GM23338 (cell line): ENCODE measurements around the gene GPR39. TPM values are rescaled to one million over a fixed set of nuclear protein-coding genes. Genes with fewer than 3 reads are reported as not detected.

ENCODE experiments used
- ATAC-seq: fragments of 200-7000 bp; cut with Tn5 transposase; 3 replicates; pipeline ENCODE4 v1.9.1; 2020
- DNase-seq: peaks from one replicate; pipeline ENCODE4 v3.0.0-alpha.2; 2015; ENCODE audit warnings: low spot score
- H2AFZ ChIP-seq: fragments of 200-600 bp; sonication (generic); 2 replicates; pipeline ENCODE4 v1.8.0; 2016; ENCODE audit warnings: antibody characterized with exemption, mild to moderate bottlenecking, moderate library complexity
- H3F3A ChIP-seq: fragments of 200-600 bp; sonication (generic); replicated peaks from 2 replicates; pipeline ENCODE4 v1.8.0; 2017; ENCODE audit warnings: antibody characterized with exemption, mixed run types, low read depth
- H3K27ac ChIP-seq: fragments of 200-600 bp; sonication (generic); 2 replicates; pipeline ENCODE4 v1.6.1; 2016; ENCODE audit warnings: low read depth
- H3K27me3 ChIP-seq: fragments of 200-600 bp; sonication (generic); 2 replicates; pipeline ENCODE4 v1.8.0; 2016; ENCODE audit warnings: mild to moderate bottlenecking, mixed run types, moderate library complexity; ENCODE audit not compliant: insufficient read depth
- H3K36me3 ChIP-seq: fragments of 200-600 bp; sonication (generic); 2 replicates; pipeline ENCODE4 v1.8.0; 2016; ENCODE audit warnings: mild to moderate bottlenecking; ENCODE audit not compliant: insufficient read depth
- H3K4me1 ChIP-seq: fragments of 200-600 bp; sonication (generic); 2 replicates; pipeline ENCODE4 v1.8.0; 2016; ENCODE audit warnings: mild to moderate bottlenecking, moderate library complexity; ENCODE audit not compliant: insufficient read depth
- H3K4me2 ChIP-seq: fragments of 200-600 bp; sonication (generic); 2 replicates; pipeline ENCODE4 v1.7.1; 2017; ENCODE audit warnings: mixed run types
- H3K4me3 ChIP-seq: fragments of 200-600 bp; sonication (generic); 2 replicates; pipeline ENCODE4 v1.6.1; 2016; ENCODE audit warnings: mixed run types
- H3K79me2 ChIP-seq: fragments of 200-600 bp; sonication (generic); replicated peaks from 2 replicates; pipeline ENCODE4 v1.8.0; 2017; ENCODE audit warnings: mild to moderate bottlenecking; ENCODE audit not compliant: insufficient read depth
- H3K9me2 ChIP-seq: fragments of 200-600 bp; sonication (generic); 2 replicates; pipeline ENCODE4 v1.8.0; 2017; ENCODE audit not compliant: insufficient read depth
- H4K20me1 ChIP-seq: fragments of 200-600 bp; sonication (generic); replicated peaks from 2 replicates; pipeline ENCODE4 v1.8.0; 2017; ENCODE audit warnings: mild to moderate bottlenecking; ENCODE audit not compliant: insufficient read depth
- H3K27ac Mint-ChIP-seq: 2 replicates; pipeline ENCODE4 v1.8.0; 2020; ENCODE audit warnings: inconsistent platforms, mild to moderate bottlenecking, moderate library complexity, mixed read lengths
- H3K27me3 Mint-ChIP-seq: 3 replicates; pipeline ENCODE4 v1.8.0; 2022; ENCODE audit warnings: low read depth, mild to moderate bottlenecking, moderate library complexity, mixed read lengths, inconsistent platforms; ENCODE audit not compliant: insufficient read depth, poor library complexity
- H3K36me3 Mint-ChIP-seq: 3 replicates; pipeline ENCODE4 v1.8.0; 2021; ENCODE audit warnings: low read depth, mild to moderate bottlenecking, inconsistent platforms, moderate library complexity, mixed read lengths
- H3K4me1 Mint-ChIP-seq: 3 replicates; pipeline ENCODE4 v1.8.0; 2020; ENCODE audit warnings: mild to moderate bottlenecking, inconsistent platforms, mixed read lengths
- H3K4me3 Mint-ChIP-seq: 3 replicates; pipeline ENCODE4 v1.8.0; 2021; ENCODE audit warnings: moderate library complexity, mild to moderate bottlenecking, inconsistent platforms, mixed read lengths
- H3K9me3 Mint-ChIP-seq: 3 replicates; pipeline ENCODE4 v1.8.0; 2020; ENCODE audit warnings: moderate library complexity, mild to moderate bottlenecking, inconsistent platforms, mixed read lengths
- EZH2 ChIP-seq: fragments of 200-600 bp; sonication (generic); IDR thresholded peaks from one replicate; pipeline ENCODE4 v1.8.0; 2017; ENCODE audit warnings: antibody characterized with exemption, mild to moderate bottlenecking, low read depth; ENCODE audit not compliant: unreplicated experiment
- EZH2phosphoT487 ChIP-seq: fragments of 200-600 bp; sonication (generic); IDR thresholded peaks from one replicate; pipeline ENCODE4 v1.8.1; 2018; ENCODE audit warnings: antibody characterized with exemption; ENCODE audit not compliant: unreplicated experiment
- JUNB ChIP-seq: IDR thresholded peaks from one replicate; pipeline ENCODE4 v1.6.1; 2016; ENCODE audit warnings: antibody characterized with exemption; ENCODE audit not compliant: unreplicated experiment
- NANOG ChIP-seq: IDR thresholded peaks from 2 replicates; pipeline ENCODE4 v1.6.1; 2016; ENCODE audit warnings: antibody characterized with exemption, borderline replicate concordance
- ZNF331 ChIP-seq: fragments of 250-450 bp; sonication (Bioruptor Pico); IDR thresholded peaks from 2 replicates; pipeline ENCODE4 v1.5.0; 2020; ENCODE audit warnings: low read depth, mild to moderate bottlenecking, moderate library complexity
- polyA plus RNA-seq: library from polyadenylated mRNA; unstranded; fragments of >200 nt; fragmentation: Nextera tagmentation; extraction: Ambion mirVana; gene quantifications from 2 replicates; pipeline ENCODE4 v1.2.1, GENCODE V29; 2016
- total RNA-seq: library from RNA; depleted of rRNA; stranded (reverse); fragments of >200 nt; shearing (Covaris generic); gene quantifications from 2 replicates; pipeline ENCODE4 v1.2.3, GENCODE V29; 2014
- TF ChIP-seq, protein P1 (sequence below): fragments of 250-450 bp; sonication (Bioruptor Pico); IDR thresholded peaks from 2 replicates; pipeline ENCODE4 v1.5.0; 2020; ENCODE audit warnings: mild to moderate bottlenecking, moderate library complexity
- TF ChIP-seq, protein P2 (sequence below), 2 experiments: fragments of 200-600 bp in 1 of 2; sonication (generic) in 1 of 2; conservative IDR thresholded peaks; 2 replicates each; pipeline versions ENCODE4 v1.5.1 to v1.6.1; 2016 to 2017; ENCODE audit warnings: antibody characterized with exemption in 2 of 2, low read depth in 2 of 2, mild to moderate bottlenecking in 2 of 2, moderate library complexity in 1 of 2

GPR39 gene
- total and polyA plus RNA-seq, 2 experiments from 2014 or later: 0.55 to 1.9 TPM

GRCh38 chr2:132549935-132550670, 133.5 kb downstream of the GPR39 start (continued):
- TF ChIP-seq, protein P1, sequence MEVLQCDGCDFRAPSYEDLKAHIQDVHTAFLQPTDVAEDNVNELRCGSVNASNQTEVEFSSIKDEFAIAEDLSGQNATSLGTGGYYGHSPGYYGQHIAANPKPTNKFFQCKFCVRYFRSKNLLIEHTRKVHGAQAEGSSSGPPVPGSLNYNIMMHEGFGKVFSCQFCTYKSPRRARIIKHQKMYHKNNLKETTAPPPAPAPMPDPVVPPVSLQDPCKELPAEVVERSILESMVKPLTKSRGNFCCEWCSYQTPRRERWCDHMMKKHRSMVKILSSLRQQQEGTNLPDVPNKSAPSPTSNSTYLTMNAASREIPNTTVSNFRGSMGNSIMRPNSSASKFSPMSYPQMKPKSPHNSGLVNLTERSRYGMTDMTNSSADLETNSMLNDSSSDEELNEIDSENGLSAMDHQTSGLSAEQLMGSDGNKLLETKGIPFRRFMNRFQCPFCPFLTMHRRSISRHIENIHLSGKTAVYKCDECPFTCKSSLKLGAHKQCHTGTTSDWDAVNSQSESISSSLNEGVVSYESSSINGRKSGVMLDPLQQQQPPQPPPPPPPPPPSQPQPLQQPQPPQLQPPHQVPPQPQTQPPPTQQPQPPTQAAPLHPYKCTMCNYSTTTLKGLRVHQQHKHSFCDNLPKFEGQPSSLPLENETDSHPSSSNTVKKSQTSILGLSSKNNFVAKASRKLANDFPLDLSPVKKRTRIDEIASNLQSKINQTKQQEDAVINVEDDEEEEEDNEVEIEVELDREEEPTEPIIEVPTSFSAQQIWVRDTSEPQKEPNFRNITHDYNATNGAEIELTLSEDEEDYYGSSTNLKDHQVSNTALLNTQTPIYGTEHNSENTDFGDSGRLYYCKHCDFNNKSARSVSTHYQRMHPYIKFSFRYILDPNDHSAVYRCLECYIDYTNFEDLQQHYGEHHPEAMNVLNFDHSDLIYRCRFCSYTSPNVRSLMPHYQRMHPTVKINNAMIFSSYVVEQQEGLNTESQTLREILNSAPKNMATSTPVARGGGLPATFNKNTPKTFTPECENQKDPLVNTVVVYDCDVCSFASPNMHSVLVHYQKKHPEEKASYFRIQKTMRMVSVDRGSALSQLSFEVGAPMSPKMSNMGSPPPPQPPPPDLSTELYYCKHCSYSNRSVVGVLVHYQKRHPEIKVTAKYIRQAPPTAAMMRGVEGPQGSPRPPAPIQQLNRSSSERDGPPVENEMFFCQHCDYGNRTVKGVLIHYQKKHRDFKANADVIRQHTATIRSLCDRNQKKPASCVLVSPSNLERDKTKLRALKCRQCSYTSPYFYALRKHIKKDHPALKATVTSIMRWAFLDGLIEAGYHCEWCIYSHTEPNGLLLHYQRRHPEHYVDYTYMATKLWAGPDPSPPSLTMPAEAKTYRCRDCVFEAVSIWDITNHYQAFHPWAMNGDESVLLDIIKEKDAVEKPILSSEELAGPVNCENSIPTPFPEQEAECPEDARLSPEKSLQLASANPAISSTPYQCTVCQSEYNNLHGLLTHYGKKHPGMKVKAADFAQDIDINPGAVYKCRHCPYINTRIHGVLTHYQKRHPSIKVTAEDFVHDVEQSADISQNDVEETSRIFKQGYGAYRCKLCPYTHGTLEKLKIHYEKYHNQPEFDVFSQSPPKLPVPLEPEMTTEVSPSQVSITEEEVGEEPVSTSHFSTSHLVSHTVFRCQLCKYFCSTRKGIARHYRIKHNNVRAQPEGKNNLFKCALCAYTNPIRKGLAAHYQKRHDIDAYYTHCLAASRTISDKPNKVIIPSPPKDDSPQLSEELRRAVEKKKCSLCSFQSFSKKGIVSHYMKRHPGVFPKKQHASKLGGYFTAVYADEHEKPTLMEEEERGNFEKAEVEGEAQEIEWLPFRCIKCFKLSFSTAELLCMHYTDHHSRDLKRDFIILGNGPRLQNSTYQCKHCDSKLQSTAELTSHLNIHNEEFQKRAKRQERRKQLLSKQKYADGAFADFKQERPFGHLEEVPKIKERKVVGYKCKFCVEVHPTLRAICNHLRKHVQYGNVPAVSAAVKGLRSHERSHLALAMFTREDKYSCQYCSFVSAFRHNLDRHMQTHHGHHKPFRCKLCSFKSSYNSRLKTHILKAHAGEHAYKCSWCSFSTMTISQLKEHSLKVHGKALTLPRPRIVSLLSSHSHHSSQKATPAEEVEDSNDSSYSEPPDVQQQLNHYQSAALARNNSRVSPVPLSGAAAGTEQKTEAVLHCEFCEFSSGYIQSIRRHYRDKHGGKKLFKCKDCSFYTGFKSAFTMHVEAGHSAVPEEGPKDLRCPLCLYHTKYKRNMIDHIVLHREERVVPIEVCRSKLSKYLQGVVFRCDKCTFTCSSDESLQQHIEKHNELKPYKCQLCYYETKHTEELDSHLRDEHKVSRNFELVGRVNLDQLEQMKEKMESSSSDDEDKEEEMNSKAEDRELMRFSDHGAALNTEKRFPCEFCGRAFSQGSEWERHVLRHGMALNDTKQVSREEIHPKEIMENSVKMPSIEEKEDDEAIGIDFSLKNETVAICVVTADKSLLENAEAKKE (CRISPR knock-in tag): no peak
- TF ChIP-seq JUNB (no peak), ZNF331 (CRISPR knock-in tag) (no peak), EZH2 (no peak), NANOG (no peak), EZH2phosphoT487 (no peak)

DNA sequence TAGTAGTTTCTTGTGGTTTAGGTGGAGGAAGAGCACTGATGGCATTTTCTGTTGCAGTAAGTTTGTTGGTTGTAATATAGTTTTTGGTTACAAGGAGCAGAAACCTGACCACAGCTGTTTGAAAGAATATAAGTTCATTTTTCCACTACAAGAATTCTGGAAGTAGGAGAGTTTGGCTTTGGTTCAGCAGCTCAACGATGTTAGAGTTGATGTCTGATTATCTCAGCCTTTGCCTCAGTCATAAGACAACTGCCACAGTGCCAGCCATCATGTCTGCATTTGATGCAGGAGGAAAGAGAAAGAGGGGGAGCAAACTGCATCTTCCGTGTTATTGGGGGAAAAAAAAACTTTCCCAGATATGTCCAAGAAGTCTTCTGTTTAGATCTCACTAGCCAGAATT, 134.3 kb downstream of the GPR39 start:
- H3K27ac ChIP-seq: no peak overlapping the region
- H3K9me3 Mint-ChIP-seq: no peaks in the 10 kb centered on the region
- H3K79me2 ChIP-seq: no peaks in the 10 kb centered on the region
- peaks cover 7% of the 10 kb centered on the region; the same call in 1 of the 2 replicates for H3K4me1 ChIP-seq
- no peaks in the 10 kb centered on the region for H3F3A ChIP-seq
- no peaks in the 10 kb centered on the region for H3K27me3 ChIP-seq
- DNase-seq (no peak), ATAC-seq (no peak)
- H4K20me1 ChIP-seq: no peaks in the 10 kb centered on the region
- no peaks in the 10 kb centered on the region for H3K36me3 ChIP-seq
- peaks cover 8% of the 10 kb centered on the region for H3K4me1 Mint-ChIP-seq
- H3K36me3 Mint-ChIP-seq: no peaks in the 10 kb centered on the region
- no peaks in the 10 kb centered on the region for H3K9me2 ChIP-seq
- H2AFZ ChIP-seq: no peak overlapping the region
- no peak overlapping the region for H3K4me3 Mint-ChIP-seq
- H3K27me3 Mint-ChIP-seq: peaks cover 6% of the 10 kb centered on the region
- H3K27ac Mint-ChIP-seq: no peak overlapping the region
- no peak overlapping the region for H3K4me2 ChIP-seq
- H3K4me3 ChIP-seq: no peak overlapping the region
- no peak for TF ChIP-seq EZH2phosphoT487
- no peak for TF ChIP-seq ZNF331 (CRISPR knock-in tag)
- TF ChIP-seq, protein P2, sequence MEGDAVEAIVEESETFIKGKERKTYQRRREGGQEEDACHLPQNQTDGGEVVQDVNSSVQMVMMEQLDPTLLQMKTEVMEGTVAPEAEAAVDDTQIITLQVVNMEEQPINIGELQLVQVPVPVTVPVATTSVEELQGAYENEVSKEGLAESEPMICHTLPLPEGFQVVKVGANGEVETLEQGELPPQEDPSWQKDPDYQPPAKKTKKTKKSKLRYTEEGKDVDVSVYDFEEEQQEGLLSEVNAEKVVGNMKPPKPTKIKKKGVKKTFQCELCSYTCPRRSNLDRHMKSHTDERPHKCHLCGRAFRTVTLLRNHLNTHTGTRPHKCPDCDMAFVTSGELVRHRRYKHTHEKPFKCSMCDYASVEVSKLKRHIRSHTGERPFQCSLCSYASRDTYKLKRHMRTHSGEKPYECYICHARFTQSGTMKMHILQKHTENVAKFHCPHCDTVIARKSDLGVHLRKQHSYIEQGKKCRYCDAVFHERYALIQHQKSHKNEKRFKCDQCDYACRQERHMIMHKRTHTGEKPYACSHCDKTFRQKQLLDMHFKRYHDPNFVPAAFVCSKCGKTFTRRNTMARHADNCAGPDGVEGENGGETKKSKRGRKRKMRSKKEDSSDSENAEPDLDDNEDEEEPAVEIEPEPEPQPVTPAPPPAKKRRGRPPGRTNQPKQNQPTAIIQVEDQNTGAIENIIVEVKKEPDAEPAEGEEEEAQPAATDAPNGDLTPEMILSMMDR (conservative IDR thresholded peaks at IDR 0.05; ENCODE audit: low read depth in 2 of 2): no peak
- no peak for TF ChIP-seq NANOG
